ENCODE data around the gene PFKL.

- TF ChIP-seq CTCF (IDR thresholded peaks at IDR 0.05; ENCODE audit: low read depth, low read length), result no peak
- no peak for TF ChIP-seq POLR2A (IDR thresholded peaks at IDR 0.05; ENCODE audit: extremely low read depth, insufficient read length)
These were observed 36.1 kb upstream of the PFKL start for GRCh38 chr21:44263768-44264167.

All from NB4 (cell line).